Activated CD8-positive, alpha-beta T cell treated with anti-CD3 and anti-CD28 coated beads for 36 hours (primary cell): ENCODE data around the gene COBL. TPM values are rescaled to one million over a fixed set of nuclear protein-coding genes. Genes with fewer than 3 reads are reported as not detected.

ENCODE experiments used
- ATAC-seq: fragments of 200-7000 bp; cut with Tn5 transposase; one replicate; pipeline ENCODE4 v1.10.0; 2021; ENCODE audit warnings: mild to moderate bottlenecking, moderate library complexity
- CTCF ChIA-PET: fragments of 350-600 bp; sonication (Branson Sonifier 250); formaldehyde crosslinking; loops from one replicate; lab custom pipeline; 2021; ENCODE audit warnings: antibody characterized with exemption; lab: Charles Lee
- POLR2A ChIA-PET: fragments of 350-600 bp; sonication (Branson Sonifier 250); formaldehyde crosslinking; loops from one replicate; lab custom pipeline; 2021; ENCODE audit warnings: antibody characterized with exemption; lab: Charles Lee
- DNase-seq: peaks from one replicate; pipeline ENCODE4 v3.0.0-alpha.2; 2020
- H3K27ac Mint-ChIP-seq: one replicate; pipeline ENCODE4 v1.8.0; 2021; ENCODE audit warnings: mild to moderate bottlenecking, mixed read lengths
- H3K27me3 Mint-ChIP-seq: one replicate; pipeline ENCODE4 v1.8.0; 2021; ENCODE audit warnings: mixed read lengths
- H3K36me3 Mint-ChIP-seq: one replicate; pipeline ENCODE4 v1.8.0; 2021; ENCODE audit warnings: low read depth, mixed read lengths
- H3K4me1 Mint-ChIP-seq: one replicate; pipeline ENCODE4 v1.8.0; 2021; ENCODE audit warnings: low read depth, mixed read lengths
- H3K4me3 Mint-ChIP-seq: one replicate; pipeline ENCODE4 v1.8.0; 2021; ENCODE audit warnings: mild to moderate bottlenecking, moderate library complexity, mixed read lengths
- H3K9me3 Mint-ChIP-seq: one replicate; pipeline ENCODE4 v1.8.0; 2021; ENCODE audit warnings: mixed read lengths
- intact Hi-C: fragments of 100-400 bp; cut with micrococcal nuclease; formaldehyde crosslinking; loops from one replicate; pipeline ENCODE4 v1.10.0; 2022
- total RNA-seq, 2 experiments: library from RNA; stranded (reverse); gene quantifications; one replicate each; pipeline ENCODE4 v1.2.3, GENCODE V29; 2021
- TF ChIP-seq, protein P1 (sequence below): fragments of 200-600 bp; IDR thresholded peaks from one replicate; pipeline ENCODE4 v1.8.0; 2022; ENCODE audit warnings: antibody characterized with exemption, mild to moderate bottlenecking

The COBL gene
- total RNA-seq, 2 experiments from 2014 or later = not detected

DNA sequence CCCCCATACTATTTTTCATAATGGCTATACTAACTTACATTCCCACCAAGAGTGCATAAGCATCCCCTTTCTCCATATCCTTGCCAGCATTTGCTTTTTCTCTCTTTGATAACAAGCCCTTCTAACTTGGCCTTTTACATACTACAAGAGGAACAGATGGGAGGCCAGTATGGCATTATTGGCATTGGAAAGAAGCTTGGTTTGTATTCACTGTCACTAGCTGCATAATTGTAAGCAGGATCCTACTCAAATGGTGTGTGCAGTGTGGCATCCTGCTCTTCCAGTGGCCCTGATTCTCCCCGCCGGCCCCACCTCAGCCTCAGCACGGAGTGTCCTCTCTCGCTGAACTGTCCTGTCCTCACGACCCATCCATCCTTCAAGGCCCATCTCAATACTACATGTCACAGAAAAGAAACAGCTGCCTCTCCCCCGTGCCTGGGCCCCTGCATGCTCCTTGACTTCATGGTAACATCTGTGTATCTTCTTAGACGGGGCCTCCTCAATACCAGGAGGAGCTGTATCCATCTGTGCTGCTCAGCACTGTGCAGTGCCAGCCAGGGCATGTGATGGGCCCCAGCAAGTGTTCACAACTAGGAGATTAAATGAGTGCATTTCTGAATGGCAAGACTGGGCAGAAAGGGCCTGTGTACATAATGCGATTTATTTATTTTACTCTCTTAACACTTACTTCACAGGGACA is 205.2 kb downstream of the COBL start:
- DNase-seq (no peak), ATAC-seq (no peak)
- no peaks in the 10 kb centered on the region for H3K27me3 Mint-ChIP-seq
- CTCF ChIA-PET = interaction anchor here (2.0 kb wide), 1 partner anchor 10 kb away, joined by 5 read pairs; no protein-coding TSS in a partner anchor
- POLR2A ChIA-PET = no interaction called here
- no peak overlapping the region for H3K27ac Mint-ChIP-seq
- no peaks in the 10 kb centered on the region for H3K36me3 Mint-ChIP-seq
- peaks cover 8% of the 10 kb centered on the region for H3K9me3 Mint-ChIP-seq
- TF ChIP-seq, protein P1, sequence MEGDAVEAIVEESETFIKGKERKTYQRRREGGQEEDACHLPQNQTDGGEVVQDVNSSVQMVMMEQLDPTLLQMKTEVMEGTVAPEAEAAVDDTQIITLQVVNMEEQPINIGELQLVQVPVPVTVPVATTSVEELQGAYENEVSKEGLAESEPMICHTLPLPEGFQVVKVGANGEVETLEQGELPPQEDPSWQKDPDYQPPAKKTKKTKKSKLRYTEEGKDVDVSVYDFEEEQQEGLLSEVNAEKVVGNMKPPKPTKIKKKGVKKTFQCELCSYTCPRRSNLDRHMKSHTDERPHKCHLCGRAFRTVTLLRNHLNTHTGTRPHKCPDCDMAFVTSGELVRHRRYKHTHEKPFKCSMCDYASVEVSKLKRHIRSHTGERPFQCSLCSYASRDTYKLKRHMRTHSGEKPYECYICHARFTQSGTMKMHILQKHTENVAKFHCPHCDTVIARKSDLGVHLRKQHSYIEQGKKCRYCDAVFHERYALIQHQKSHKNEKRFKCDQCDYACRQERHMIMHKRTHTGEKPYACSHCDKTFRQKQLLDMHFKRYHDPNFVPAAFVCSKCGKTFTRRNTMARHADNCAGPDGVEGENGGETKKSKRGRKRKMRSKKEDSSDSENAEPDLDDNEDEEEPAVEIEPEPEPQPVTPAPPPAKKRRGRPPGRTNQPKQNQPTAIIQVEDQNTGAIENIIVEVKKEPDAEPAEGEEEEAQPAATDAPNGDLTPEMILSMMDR = no peak
- no peak overlapping the region for H3K4me3 Mint-ChIP-seq
- no peaks in the 10 kb centered on the region for H3K4me1 Mint-ChIP-seq
- intact Hi-C loops = no loop called here

DNA sequence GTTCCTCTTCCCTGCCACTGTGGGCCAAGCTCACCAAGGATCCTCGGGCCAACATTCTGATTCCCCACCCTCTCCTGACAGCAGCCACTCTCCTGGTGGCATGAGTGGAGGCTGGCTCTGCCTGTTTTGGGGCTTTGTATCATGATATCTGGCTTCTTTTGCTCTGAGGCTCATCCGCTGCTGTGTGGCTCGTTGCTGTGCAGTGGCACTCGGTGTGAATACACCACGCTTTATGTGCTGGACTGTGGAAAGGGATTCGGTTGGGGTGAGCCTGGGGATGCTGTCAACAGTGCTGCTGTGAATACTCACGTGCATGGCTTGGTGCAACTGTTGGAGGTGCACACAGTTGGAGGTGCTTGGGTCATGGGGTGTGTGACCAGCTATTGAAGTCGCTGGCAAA is 208.5 kb downstream of the COBL start:
- Mint-ChIP-seq H3K4me3 (no peak overlapping the region), H3K9me3 (no peaks in the 10 kb centered on the region), H3K4me1 (no peaks in the 10 kb centered on the region), H3K36me3 (no peaks in the 10 kb centered on the region), H3K27me3 (no peaks in the 10 kb centered on the region), H3K27ac (no peak overlapping the region)
- DNase-seq (no peak), ATAC-seq (no peak)
- intact Hi-C loops = no loop called here
- CTCF ChIA-PET = no interaction called here
- TF ChIP-seq, protein P1 = no peak
- POLR2A ChIA-PET = no interaction called here

DNA sequence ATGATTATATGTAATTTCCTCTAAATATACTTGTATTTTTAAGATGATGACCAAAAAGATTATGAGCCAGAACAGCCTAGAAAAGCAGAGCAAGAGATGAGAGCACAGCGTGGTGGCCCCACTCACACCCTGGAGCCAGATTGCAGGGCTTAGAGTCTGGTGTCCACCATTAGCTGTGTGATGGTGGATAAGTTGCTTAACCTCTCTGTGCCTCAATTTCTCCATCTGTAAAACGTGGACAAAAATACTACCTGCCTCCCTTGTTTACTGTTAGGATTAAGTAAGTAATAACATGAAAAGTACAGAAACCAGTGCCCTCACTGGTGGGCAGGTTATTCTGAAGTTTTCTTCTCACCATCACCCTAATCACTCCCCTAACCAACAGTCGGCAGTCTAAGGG is 212.3 kb downstream of the COBL start:
- H3K27ac Mint-ChIP-seq = no peak overlapping the region

DNA sequence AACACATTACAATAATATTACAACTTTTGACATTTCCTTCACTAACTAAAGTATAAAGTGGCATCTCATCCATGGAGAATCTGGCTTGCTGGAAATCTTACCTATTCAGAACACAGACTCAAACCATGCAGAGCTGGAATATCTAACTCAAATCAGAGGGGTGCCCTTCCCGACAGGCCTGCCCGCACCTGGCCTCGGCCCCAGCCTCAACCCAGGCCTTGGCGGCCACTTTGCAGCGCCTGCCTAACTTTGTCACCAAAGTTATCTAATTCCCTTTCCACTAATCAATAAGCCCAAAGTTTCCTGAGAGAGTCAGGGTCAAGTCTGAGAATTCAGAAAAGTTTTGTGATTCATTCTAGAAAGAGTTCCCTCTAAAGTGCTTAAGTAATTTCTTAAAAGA is 212.9 kb downstream of the COBL start:
- CTCF ChIA-PET = no interaction called here
- peaks cover under 1% of the 10 kb centered on the region for H3K9me3 Mint-ChIP-seq
- no peak for DNase-seq
- TF ChIP-seq, protein P1 = no peak
- POLR2A ChIA-PET = no interaction called here
- no peaks in the 10 kb centered on the region for H3K36me3 Mint-ChIP-seq
- no peaks in the 10 kb centered on the region for H3K4me1 Mint-ChIP-seq
- intact Hi-C loops = no loop called here
- no peak overlapping the region for H3K4me3 Mint-ChIP-seq
- no peaks in the 10 kb centered on the region for H3K27me3 Mint-ChIP-seq
- no peak for ATAC-seq
- no peak overlapping the region for H3K27ac Mint-ChIP-seq

More for the DNA sequence above, 212.3 kb downstream of the COBL start:
- H3K4me3 Mint-ChIP-seq = no peak overlapping the region
- TF ChIP-seq, protein P1 = no peak
- H3K4me1 Mint-ChIP-seq = no peaks in the 10 kb centered on the region
- ChIA-PET CTCF (no interaction called here), POLR2A (no interaction called here)
- intact Hi-C loops = no loop called here
- no peak for ATAC-seq
- no peak for DNase-seq
- no peaks in the 10 kb centered on the region for H3K36me3 Mint-ChIP-seq
- H3K9me3 Mint-ChIP-seq = no peaks in the 10 kb centered on the region
- H3K27me3 Mint-ChIP-seq = no peaks in the 10 kb centered on the region

DNA sequence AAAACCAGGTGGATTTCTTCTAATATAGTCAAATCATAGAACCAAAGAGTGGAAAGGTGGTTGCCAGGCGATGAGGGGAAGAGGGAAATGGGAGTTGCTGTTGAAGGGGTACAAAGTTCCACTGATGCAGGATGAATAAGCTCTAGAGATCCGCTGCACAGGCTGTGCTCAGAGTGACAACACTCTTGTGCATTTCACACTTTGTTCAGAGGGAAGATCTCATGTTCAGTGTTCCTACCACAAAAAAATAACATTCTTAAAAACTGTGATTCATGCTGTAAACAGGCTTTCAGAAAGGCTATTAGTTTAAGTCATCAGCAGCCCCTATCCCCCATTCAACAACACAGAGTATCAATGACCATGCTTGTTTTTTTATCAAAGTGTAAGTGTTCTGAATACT is 213.8 kb downstream of the COBL start:
- H3K4me3 Mint-ChIP-seq = no peak overlapping the region
- no peaks in the 10 kb centered on the region for H3K4me1 Mint-ChIP-seq
- TF ChIP-seq, protein P1 = no peak
- intact Hi-C loops = no loop called here
- no peaks in the 10 kb centered on the region for H3K27me3 Mint-ChIP-seq
- peaks cover 6% of the 10 kb centered on the region for H3K9me3 Mint-ChIP-seq
- ChIA-PET CTCF (no interaction called here), POLR2A (no interaction called here)
- no peaks in the 10 kb centered on the region for H3K36me3 Mint-ChIP-seq
- no peak for DNase-seq
- H3K27ac Mint-ChIP-seq = no peak overlapping the region
- no peak for ATAC-seq
